Kidney epithelial cell (primary cell): ENCODE data around the gene DUSP2. TPM values are rescaled to one million over a fixed set of nuclear protein-coding genes. Genes with fewer than 3 reads are reported as not detected.

Experiments
- DNase-seq: peaks from one replicate; pipeline ENCODE4 v3.0.0-alpha.2; 2010; ENCODE audit warnings: low read depth
- H3K27me3 ChIP-seq: 2 replicates; pipeline ENCODE4 v1.6.0; 2011; ENCODE audit warnings: low read length; ENCODE audit not compliant: control insufficient read depth, insufficient read depth
- H3K36me3 ChIP-seq: 2 replicates; pipeline ENCODE4 v1.5.1; 2011; ENCODE audit warnings: low read length; ENCODE audit not compliant: control insufficient read depth, insufficient read depth
- H3K4me3 ChIP-seq: 2 replicates; pipeline ENCODE4 v1.5.1; 2011; ENCODE audit warnings: low read depth, mild to moderate bottlenecking, control low read depth, low read length
- CTCF ChIP-seq: IDR thresholded peaks from 2 replicates; pipeline ENCODE4 v1.5.1; 2011; ENCODE audit warnings: mild to moderate bottlenecking, moderate library complexity, low read length, control low read depth, inconsistent platforms; ENCODE audit not compliant: insufficient read depth, poor library complexity, severe bottlenecking
- total RNA-seq: library from RNA; depleted of rRNA; stranded (reverse); fragments of >200 nt; gene quantifications from 2 replicates; pipeline ENCODE4 v1.2.3, GENCODE V29; 2015

The DUSP2 gene
- total RNA-seq, 1 donor from 2014 or later: 1.7 TPM

GRCh38 chr2:96106991-96107707 is 38.1 kb downstream of the DUSP2 start:
- H3K4me3 ChIP-seq: no peak overlapping the region
- TF ChIP-seq CTCF: no peak
- no peak for DNase-seq
- peaks cover 14% of the 10 kb centered on the region for H3K27me3 ChIP-seq
- no peaks in the 10 kb centered on the region for H3K36me3 ChIP-seq

- H3K4me3 ChIP-seq: no peak overlapping the region
- DNase-seq: no peak
- peaks cover 16% of the 10 kb centered on the region for H3K27me3 ChIP-seq
- no peaks in the 10 kb centered on the region for H3K36me3 ChIP-seq
- no peak for TF ChIP-seq CTCF
Measured at GRCh38 chr2:96105994-96106715, 39.1 kb downstream of the DUSP2 start.

GRCh38 chr2:96105152-96105915 is 39.9 kb downstream of the DUSP2 start:
- Histone ChIP-seq H3K4me3 (no peak overlapping the region), H3K36me3 (no peaks in the 10 kb centered on the region), H3K27me3 (peaks cover 16% of the 10 kb centered on the region)
- TF ChIP-seq CTCF: no peak
- DNase-seq: no peak

GRCh38 chr2:96104487-96104861 is 40.8 kb downstream of the DUSP2 start:
- TF ChIP-seq CTCF: no peak
- no peak for DNase-seq
- Histone ChIP-seq H3K4me3 (no peak overlapping the region), H3K36me3 (no peaks in the 10 kb centered on the region), H3K27me3 (peaks cover 16% of the 10 kb centered on the region)

- Histone ChIP-seq H3K4me3 (no peak overlapping the region), H3K27me3 (peaks cover 15% of the 10 kb centered on the region), H3K36me3 (no peaks in the 10 kb centered on the region)
- DNase-seq: no peak
- no peak for TF ChIP-seq CTCF
Measured at GRCh38 chr2:96103761-96104486, 41.3 kb downstream of the DUSP2 start.
